SK-N-MC (cell line): Measurements from ENCODE around the gene GPER1.

Source experiments
- EZH2 ChIP-seq: fragments of 200-600 bp; sonication (generic); IDR thresholded peaks from one replicate; pipeline ENCODE4 v1.6.1; 2017; ENCODE audit warnings: antibody characterized with exemption
- POLR2AphosphoS5 ChIP-seq: IDR thresholded peaks from 2 replicates; pipeline ENCODE4 v1.6.1; 2012; ENCODE audit warnings: mild to moderate bottlenecking, low read depth, low read length, borderline replicate concordance

GRCh38 chr7:1063361-1063760 is 24.6 kb upstream of the GPER1 start:
- no peak for TF ChIP-seq POLR2AphosphoS5
- no peak for TF ChIP-seq EZH2
